ENCODE data around the gene SCN8A. TPM values are rescaled to one million over a fixed set of nuclear protein-coding genes. Genes with fewer than 3 reads are reported as not detected.

The SCN8A gene
- total and polyA plus RNA-seq, 7 donors, result 0.03 to 0.44 (median 0.08) TPM

DNA sequence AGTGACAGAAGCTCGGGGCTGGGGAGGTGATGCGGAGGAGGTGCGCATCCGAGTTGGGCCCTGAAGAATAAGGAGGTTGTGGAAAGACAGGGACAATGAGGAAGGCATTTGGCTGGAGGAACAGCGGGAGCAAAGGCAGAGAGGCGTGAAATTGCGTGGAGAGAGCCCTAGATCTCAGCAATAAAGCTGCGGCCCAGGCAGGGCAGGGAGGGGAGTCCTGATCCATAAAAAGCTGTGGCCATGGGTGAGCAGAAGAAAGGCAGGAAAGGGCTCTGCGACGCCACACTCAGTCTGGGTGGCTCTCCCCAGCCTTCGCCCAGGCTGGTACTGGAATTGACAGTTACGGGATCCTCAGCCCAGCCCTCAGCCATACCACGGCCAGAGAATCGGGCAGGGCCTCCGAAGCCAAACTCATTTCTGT, 255.2 kb downstream of the SCN8A start:
- ATAC-seq, result no peak
- Histone ChIP-seq H3K4me3 (peak overlapping the region; percentile 61), H3K27me3 (ENCODE audit: insufficient read depth in 3 of 3, low read length in 2 of 3) (peaks cover 0 to 64% (median 14%) of the 10 kb centered on the region in 3 donors), H3K27ac (no peak overlapping the region), H3K36me3 (ENCODE audit: insufficient read depth in 1 of 2, low read depth in 1 of 2) (no peaks in the 10 kb centered on the region), H3K4me1 (peaks cover 10% of the 10 kb centered on the region), H3K9me3 (no peaks in the 10 kb centered on the region)
- WGBS, 3 donors, result 56 to 68% (median 66%) methylated on average over 15 of the region's 15 CpGs
- no peak for DNase-seq
- TF ChIP-seq, protein P1, sequence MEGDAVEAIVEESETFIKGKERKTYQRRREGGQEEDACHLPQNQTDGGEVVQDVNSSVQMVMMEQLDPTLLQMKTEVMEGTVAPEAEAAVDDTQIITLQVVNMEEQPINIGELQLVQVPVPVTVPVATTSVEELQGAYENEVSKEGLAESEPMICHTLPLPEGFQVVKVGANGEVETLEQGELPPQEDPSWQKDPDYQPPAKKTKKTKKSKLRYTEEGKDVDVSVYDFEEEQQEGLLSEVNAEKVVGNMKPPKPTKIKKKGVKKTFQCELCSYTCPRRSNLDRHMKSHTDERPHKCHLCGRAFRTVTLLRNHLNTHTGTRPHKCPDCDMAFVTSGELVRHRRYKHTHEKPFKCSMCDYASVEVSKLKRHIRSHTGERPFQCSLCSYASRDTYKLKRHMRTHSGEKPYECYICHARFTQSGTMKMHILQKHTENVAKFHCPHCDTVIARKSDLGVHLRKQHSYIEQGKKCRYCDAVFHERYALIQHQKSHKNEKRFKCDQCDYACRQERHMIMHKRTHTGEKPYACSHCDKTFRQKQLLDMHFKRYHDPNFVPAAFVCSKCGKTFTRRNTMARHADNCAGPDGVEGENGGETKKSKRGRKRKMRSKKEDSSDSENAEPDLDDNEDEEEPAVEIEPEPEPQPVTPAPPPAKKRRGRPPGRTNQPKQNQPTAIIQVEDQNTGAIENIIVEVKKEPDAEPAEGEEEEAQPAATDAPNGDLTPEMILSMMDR (IDR thresholded peaks at IDR 0.05), result no peak
- intact Hi-C loops (cut with DNase I), result no loop called here

DNA sequence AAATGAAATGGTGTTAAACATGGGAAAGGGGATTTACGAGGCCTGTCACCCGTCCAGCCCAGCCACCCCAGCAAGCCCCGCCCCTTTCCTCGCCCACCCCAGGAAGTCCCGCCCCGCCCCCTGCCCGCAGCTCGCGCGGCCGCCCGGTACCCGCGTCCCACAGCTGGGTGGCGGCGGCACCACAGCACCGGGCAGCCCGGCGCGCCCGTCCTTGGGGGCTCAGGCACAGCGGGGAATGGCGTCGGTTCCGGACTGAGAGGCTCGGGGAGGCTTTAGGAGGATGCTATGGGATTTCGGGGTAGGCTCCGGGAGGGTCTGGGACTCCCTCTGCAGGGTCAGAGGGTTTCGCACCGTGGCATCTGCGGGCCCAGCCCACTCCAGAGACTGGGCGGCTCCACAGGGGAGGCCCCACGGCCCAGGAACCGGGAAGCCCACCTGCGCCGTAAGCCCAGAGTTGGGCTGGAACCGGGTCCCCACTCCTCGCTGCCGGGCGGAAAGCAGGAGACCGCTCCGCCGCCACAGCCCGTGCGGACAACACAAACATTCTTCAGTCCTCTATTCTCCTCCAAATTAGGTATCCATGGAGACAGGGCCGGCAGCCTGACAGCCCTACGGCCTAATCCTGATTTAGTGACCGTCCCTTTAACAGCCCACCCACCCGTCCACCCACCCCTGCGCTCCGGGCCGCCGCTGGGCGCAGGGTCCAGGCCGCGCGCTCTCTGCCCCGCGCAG, 256.0 kb downstream of the SCN8A start:
- Histone ChIP-seq H3K9me3 (no peaks in the 10 kb centered on the region), H3K36me3 (ENCODE audit: insufficient read depth in 1 of 2, low read depth in 1 of 2) (no peaks in the 10 kb centered on the region), H3K4me3 (peak overlapping the region; percentile 61), H3K4me1 (peaks cover 10% of the 10 kb centered on the region), H3K27me3 (ENCODE audit: insufficient read depth in 3 of 3, low read length in 2 of 3) (peaks cover 0 to 64% (median 14%) of the 10 kb centered on the region in 3 donors), H3K27ac (peak overlapping the region; percentile 30)
- 1 to 2% (median 1%) methylated on average over 43 to 59 of the region's 59 CpGs for WGBS, 3 donors
- ATAC-seq (peak; percentile 38 to 68 (median 48)), DNase-seq (peak in 1 of 2 donors; percentile 55)
- TF ChIP-seq, protein P1 (IDR thresholded peaks at IDR 0.05), result no peak
- intact Hi-C loops (cut with DNase I), result no loop called here

DNA sequence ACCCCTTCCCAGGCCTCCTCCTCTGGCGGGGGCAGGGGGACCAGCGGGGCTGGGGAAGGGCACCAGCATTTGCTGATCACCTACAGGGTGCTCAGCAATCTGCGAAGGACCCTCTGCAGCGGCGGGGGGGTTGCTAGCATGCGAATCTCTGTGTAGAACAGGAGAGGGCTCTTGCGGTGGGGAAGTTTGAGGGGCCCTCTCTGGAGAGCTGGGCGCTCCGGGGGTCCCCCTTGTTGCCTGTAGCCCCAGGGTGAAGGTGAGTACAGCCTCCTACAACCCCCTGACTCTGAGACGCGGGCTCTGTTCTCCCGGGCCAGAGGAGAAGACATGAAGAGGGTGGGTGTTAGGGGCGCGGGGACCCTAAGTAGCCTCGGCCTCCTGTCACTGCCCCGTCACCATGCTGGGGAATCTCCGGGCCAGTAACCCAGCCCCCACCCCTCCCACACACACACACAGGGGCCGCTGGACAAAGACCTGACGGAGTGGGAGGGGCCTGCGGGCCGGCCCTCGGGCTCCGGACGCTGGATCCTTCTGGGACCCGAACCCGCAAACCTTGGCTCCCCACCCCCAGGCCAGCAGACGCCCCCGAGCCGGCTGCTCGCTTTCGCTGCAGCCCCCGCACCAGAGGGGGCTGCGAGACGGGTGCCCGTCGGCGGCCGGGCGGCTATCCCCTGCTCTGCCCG, 256.8 kb downstream of the SCN8A start:
- Histone ChIP-seq H3K9me3 (no peaks in the 10 kb centered on the region), H3K4me3 (peak overlapping the region; percentile 61), H3K27ac (no peak overlapping the region), H3K4me1 (peaks cover 10% of the 10 kb centered on the region), H3K36me3 (ENCODE audit: insufficient read depth in 1 of 2, low read depth in 1 of 2) (no peaks in the 10 kb centered on the region), H3K27me3 (ENCODE audit: insufficient read depth in 3 of 3, low read length in 2 of 3) (peaks cover 0 to 64% (median 14%) of the 10 kb centered on the region in 3 donors)
- DNase-seq (peak in 1 of 2 donors; percentile 32), ATAC-seq (peak in 2 of 4 donors; percentile 32 to 56)
- 1 to 3% (median 2%) methylated on average over 27 to 40 of the region's 40 CpGs for WGBS, 3 donors
- TF ChIP-seq, protein P1 (IDR thresholded peaks at IDR 0.05), result no peak
- intact Hi-C loops (cut with DNase I), result no loop called here

DNA sequence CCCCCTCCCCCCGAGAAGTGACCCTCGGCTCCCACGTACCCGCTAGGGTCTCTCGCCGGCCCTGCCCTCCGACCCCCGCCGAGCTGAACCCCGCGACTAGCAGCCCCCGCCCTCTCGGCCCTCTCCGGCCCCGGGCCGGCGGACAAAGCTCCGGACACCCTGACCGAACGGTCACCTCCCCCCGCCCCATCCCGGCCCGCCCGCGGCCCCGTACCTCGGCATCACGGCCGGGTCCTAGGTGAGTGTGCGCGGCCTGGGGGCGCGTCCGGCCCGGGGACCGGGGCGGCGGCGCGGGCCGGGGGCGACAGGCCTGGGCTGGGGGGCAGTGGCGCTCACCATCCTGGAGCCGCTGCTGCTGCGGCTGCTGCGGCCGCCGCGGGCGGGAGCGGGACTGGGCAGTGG, 257.3 kb downstream of the SCN8A start, which contains the start of gene FIGNL2:
Gene FIGNL2 (minus strand): TSS at position 393 of the 402 bp plus-strand sequence. CDS start 26,305 bp downstream, outside the sequence.
- intact Hi-C loops (cut with DNase I), result no loop called here
- Histone ChIP-seq H3K4me3 (peak within 1 kb of the TSS; percentile 61), H3K36me3 (ENCODE audit: insufficient read depth in 1 of 2, low read depth in 1 of 2) (no peaks in the 10 kb centered on the region), H3K9me3 (no peaks in the 10 kb centered on the region), H3K27ac (no peak within 1 kb of the TSS), H3K27me3 (ENCODE audit: insufficient read depth in 3 of 3, low read length in 2 of 3) (peaks cover 0 to 62% (median 14%) of the 10 kb centered on the region in 3 donors), H3K4me1 (peaks cover 10% of the 10 kb centered on the region)
- TF ChIP-seq, protein P1 (IDR thresholded peaks at IDR 0.05), result no peak
- WGBS, 3 donors, result 1 to 2% (median 1%) methylated on average over 27 to 51 of the region's 51 CpGs
- DNase-seq (no peak), ATAC-seq (no peak)

Measured in psoas muscle (tissue), 8 donors.